ENCODE data around the gene GPR25.

GPR25 gene

GRCh38 chr1:200890818-200891773, 18.3 kb downstream of the GPR25 start:
- Histone ChIP-seq H3K27me3 (ENCODE audit: control insufficient read depth, insufficient read depth, low read length) (peaks cover 5% of the 10 kb centered on the region), H3K4me1 (ENCODE audit: control insufficient read depth, insufficient read depth, low read length) (peaks cover 38% of the 10 kb centered on the region), H3K36me3 (ENCODE audit: control insufficient read depth, insufficient read depth, low read length) (no peaks in the 10 kb centered on the region), H3K9ac (ENCODE audit: low read length) (peak overlapping the region; percentile 78), H3K9me3 (ENCODE audit: control insufficient read depth, low read length) (no peaks in the 10 kb centered on the region), H3K4me3 (ENCODE audit: low read length) (peak overlapping the region; percentile 65)

DNA sequence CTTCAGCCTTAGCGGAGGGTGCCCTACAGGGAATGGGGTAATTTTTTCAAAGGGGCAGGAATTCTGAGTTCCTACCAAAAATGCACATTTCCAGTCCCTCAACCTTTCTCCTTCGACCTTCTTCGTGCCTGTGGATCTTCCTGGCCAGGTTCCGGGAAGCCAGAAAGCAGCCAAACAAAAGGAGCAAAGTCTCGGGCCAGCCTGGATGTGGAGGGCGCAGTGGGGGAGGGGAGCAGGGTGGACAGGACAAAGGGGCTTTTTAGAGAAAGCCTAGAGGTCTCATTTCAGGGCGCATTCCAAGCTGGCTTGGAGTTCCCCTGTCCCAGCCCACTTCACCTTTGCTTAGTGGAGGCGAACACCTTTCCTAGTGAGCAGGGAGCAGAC, 19.0 kb downstream of the GPR25 start:
- Histone ChIP-seq H3K4me3 (ENCODE audit: low read length) (peak overlapping the region; percentile 65), H3K4me1 (ENCODE audit: control insufficient read depth, insufficient read depth, low read length) (peaks cover 38% of the 10 kb centered on the region), H3K9me3 (ENCODE audit: control insufficient read depth, low read length) (no peaks in the 10 kb centered on the region), H3K27me3 (ENCODE audit: control insufficient read depth, insufficient read depth, low read length) (peaks cover 5% of the 10 kb centered on the region), H3K36me3 (ENCODE audit: control insufficient read depth, insufficient read depth, low read length) (no peaks in the 10 kb centered on the region), H3K9ac (ENCODE audit: low read length) (peak overlapping the region; percentile 78)

GRCh38 chr1:200892546-200892945, 19.8 kb downstream of the GPR25 start:
- H3K4me3 ChIP-seq (ENCODE audit: low read length), result no peak overlapping the region
- no peaks in the 10 kb centered on the region for H3K9me3 ChIP-seq (ENCODE audit: control insufficient read depth, low read length)
- peaks cover 44% of the 10 kb centered on the region for H3K4me1 ChIP-seq (ENCODE audit: control insufficient read depth, insufficient read depth, low read length)
- H3K9ac ChIP-seq (ENCODE audit: low read length), result peak overlapping the region; percentile 99
- peaks cover 5% of the 10 kb centered on the region for H3K27me3 ChIP-seq (ENCODE audit: control insufficient read depth, insufficient read depth, low read length)
- H3K36me3 ChIP-seq (ENCODE audit: control insufficient read depth, insufficient read depth, low read length), result peaks cover 2% of the 10 kb centered on the region

- H3K4me1 ChIP-seq (ENCODE audit: control insufficient read depth, insufficient read depth, low read length), result peaks cover 48% of the 10 kb centered on the region
- H3K4me3 ChIP-seq (ENCODE audit: low read length), result no peak overlapping the region
- peaks cover 5% of the 10 kb centered on the region for H3K27me3 ChIP-seq (ENCODE audit: control insufficient read depth, insufficient read depth, low read length)
- H3K9ac ChIP-seq (ENCODE audit: low read length), result peak overlapping the region; percentile 99
- H3K36me3 ChIP-seq (ENCODE audit: control insufficient read depth, insufficient read depth, low read length), result peaks cover 6% of the 10 kb centered on the region
- no peaks in the 10 kb centered on the region for H3K9me3 ChIP-seq (ENCODE audit: control insufficient read depth, low read length)
Measured at GRCh38 chr1:200892958-200893357, 20.2 kb downstream of the GPR25 start.

DNA sequence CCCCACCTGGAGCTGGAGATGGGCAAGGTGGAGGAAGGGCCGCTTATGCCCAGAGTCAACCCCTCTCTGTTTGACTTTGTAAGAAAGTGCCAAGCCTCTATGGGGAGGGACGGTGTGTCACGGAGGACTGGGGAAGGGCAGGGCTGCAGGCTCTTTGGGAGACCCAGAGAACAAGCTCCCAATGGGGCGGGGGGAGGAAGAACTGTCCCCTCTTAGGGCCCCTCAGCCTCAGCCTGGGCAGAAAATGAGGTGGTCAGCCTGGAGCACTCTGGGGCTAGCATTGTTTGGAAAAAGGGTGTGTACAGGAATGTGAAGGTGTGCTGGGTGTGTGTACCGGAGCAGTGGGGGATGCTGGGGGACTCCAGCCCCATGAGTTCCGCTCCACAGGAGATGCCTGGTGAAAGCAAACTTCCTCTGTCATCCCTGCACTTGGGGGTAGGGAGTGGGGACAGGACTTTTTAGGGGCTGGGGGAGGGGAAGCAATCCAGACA, 20.7 kb downstream of the GPR25 start:
- Histone ChIP-seq H3K4me1 (ENCODE audit: control insufficient read depth, insufficient read depth, low read length) (peaks cover 53% of the 10 kb centered on the region), H3K27me3 (ENCODE audit: control insufficient read depth, insufficient read depth, low read length) (peaks cover 5% of the 10 kb centered on the region), H3K9me3 (ENCODE audit: control insufficient read depth, low read length) (no peaks in the 10 kb centered on the region), H3K4me3 (ENCODE audit: low read length) (peak overlapping the region; percentile 95), H3K9ac (ENCODE audit: low read length) (peak overlapping the region; percentile 99), H3K36me3 (ENCODE audit: control insufficient read depth, insufficient read depth, low read length) (peaks cover 11% of the 10 kb centered on the region)

DNA sequence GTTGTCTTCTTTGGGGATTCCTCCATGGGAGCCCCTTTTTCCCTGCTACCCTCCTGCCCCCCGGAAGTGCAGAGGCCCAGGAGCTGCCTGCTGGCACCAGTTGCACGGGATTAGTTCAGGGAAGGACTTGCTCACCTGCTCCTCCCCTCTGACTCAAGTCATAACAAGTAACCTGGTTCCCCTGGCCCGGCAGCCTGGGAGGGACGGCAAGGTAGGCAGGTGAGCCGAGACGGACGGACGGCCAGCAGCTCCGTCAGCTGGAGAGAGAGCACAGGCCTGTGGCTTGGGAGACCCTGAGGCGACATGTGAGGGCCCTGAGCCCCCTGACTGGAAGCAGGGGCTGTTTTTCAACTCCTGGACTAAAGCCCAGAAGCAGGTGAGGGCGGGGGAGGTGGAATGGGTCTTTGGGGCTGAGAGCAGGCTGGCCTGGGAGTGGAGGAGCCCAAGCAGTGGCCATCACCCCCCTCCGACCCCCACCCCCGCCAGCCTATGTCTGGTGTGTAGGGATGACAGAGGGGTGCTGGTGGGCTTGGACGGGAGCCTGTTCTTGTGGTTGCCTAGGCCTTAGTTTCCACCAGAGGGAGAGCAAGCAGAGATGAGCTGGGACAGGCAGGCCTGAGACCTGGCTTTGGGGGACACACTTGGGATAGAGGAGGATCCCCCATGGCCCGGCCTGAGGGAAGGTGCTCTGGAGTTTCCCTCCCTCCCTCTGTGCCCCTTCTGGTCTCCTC, 22.1 kb downstream of the GPR25 start, which contains the start of gene INAVA:
Gene INAVA, plus strand, starts transcription at position 189 of the 731 bp plus-strand sequence. CDS start 3,501 bp downstream, outside the sequence.
- H3K9me3 ChIP-seq (ENCODE audit: control insufficient read depth, low read length), result no peaks in the 10 kb centered on the region
- peak within 1 kb of the TSS; percentile 95 for H3K4me3 ChIP-seq (ENCODE audit: low read length)
- peaks cover 5% of the 10 kb centered on the region for H3K27me3 ChIP-seq (ENCODE audit: control insufficient read depth, insufficient read depth, low read length)
- peak within 1 kb of the TSS; percentile 99 for H3K9ac ChIP-seq (ENCODE audit: low read length)
- peaks cover 61% of the 10 kb centered on the region for H3K4me1 ChIP-seq (ENCODE audit: control insufficient read depth, insufficient read depth, low read length)
- H3K36me3 ChIP-seq (ENCODE audit: control insufficient read depth, insufficient read depth, low read length), result peaks cover 19% of the 10 kb centered on the region

- Histone ChIP-seq H3K9ac (ENCODE audit: low read length) (peak overlapping the region; percentile 99), H3K4me3 (ENCODE audit: low read length) (peak overlapping the region; percentile 95)
Measured at GRCh38 chr1:200895443-200895789, 22.6 kb downstream of the GPR25 start.

GRCh38 chr1:200895801-200896530, 23.2 kb downstream of the GPR25 start:
- peaks cover 67% of the 10 kb centered on the region for H3K4me1 ChIP-seq (ENCODE audit: control insufficient read depth, insufficient read depth, low read length)
- H3K4me3 ChIP-seq (ENCODE audit: low read length), result peak overlapping the region; percentile 95
- H3K9ac ChIP-seq (ENCODE audit: low read length), result peak overlapping the region; percentile 99

More at GRCh38 chr1:200895443-200895789, 22.6 kb downstream of the GPR25 start:
- Histone ChIP-seq H3K4me1 (ENCODE audit: control insufficient read depth, insufficient read depth, low read length) (peaks cover 66% of the 10 kb centered on the region), H3K27me3 (ENCODE audit: control insufficient read depth, insufficient read depth, low read length) (peaks cover 5% of the 10 kb centered on the region), H3K36me3 (ENCODE audit: control insufficient read depth, insufficient read depth, low read length) (peaks cover 25% of the 10 kb centered on the region), H3K9me3 (ENCODE audit: control insufficient read depth, low read length) (no peaks in the 10 kb centered on the region)

DNA sequence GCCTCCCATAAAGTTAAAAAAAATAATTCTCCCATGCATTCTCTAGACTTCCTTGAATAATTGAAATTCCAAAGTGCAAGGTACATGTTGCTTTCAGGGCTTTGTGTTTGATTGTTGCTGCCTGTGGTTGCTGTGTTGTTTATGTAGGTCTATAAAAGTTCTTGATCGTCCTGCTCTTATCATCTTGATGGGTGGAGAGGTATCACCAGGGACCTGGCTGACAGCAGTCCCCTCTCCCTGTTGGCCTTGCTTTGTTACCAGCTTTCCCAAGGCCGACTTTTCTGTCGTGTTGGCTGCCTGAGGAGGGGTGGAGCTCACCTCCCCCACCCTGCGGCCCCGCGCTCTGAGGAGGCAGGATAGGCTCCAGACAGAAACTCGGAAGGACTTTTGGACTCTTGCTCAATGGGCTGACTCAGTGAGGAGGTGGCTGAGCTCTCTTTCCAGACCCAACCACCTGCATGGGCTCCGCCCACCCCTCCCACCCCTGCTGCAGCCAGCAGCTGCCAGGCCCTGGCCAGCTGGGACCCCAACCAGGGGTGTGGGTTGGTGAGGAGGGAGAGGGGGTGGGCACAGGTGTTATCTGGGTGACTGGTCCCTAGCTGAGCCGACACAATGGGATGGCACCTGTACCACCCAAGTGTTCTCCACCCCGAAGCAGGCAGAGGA, 23.9 kb downstream of the GPR25 start:
- Histone ChIP-seq H3K36me3 (ENCODE audit: control insufficient read depth, insufficient read depth, low read length) (peaks cover 32% of the 10 kb centered on the region), H3K27me3 (ENCODE audit: control insufficient read depth, insufficient read depth, low read length) (no peaks in the 10 kb centered on the region), H3K4me3 (ENCODE audit: low read length) (peak overlapping the region; percentile 67), H3K9me3 (ENCODE audit: control insufficient read depth, low read length) (no peaks in the 10 kb centered on the region), H3K4me1 (ENCODE audit: control insufficient read depth, insufficient read depth, low read length) (peaks cover 68% of the 10 kb centered on the region), H3K9ac (ENCODE audit: low read length) (peak overlapping the region; percentile 99)

More at GRCh38 chr1:200895801-200896530, 23.2 kb downstream of the GPR25 start:
- H3K27me3 ChIP-seq (ENCODE audit: control insufficient read depth, insufficient read depth, low read length), result peaks cover under 1% of the 10 kb centered on the region
- H3K36me3 ChIP-seq (ENCODE audit: control insufficient read depth, insufficient read depth, low read length), result peaks cover 27% of the 10 kb centered on the region
- H3K9me3 ChIP-seq (ENCODE audit: control insufficient read depth, low read length), result no peaks in the 10 kb centered on the region

DNA sequence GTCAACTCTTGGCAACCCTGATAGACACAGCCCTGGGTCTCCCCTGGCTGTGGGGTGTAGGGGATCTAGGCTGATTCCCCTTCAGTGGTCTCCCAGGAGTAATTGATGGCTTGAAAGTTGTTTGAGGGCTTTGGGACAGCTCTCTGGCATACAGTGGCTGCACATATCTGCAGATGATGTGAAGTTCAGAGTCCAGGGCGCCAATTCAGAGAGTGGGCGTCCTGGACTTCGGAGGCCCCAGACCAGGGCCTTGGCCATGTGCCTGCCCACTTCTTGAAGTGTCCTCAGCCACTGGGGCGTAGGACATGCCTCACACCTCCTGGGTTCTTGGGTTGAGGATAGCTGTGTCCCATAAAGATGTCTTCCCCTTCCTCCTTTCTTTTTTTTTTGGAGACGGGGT, 24.5 kb downstream of the GPR25 start:
- Histone ChIP-seq H3K36me3 (ENCODE audit: control insufficient read depth, insufficient read depth, low read length) (peaks cover 32% of the 10 kb centered on the region), H3K27me3 (ENCODE audit: control insufficient read depth, insufficient read depth, low read length) (no peaks in the 10 kb centered on the region), H3K4me1 (ENCODE audit: control insufficient read depth, insufficient read depth, low read length) (peaks cover 68% of the 10 kb centered on the region), H3K4me3 (ENCODE audit: low read length) (peak overlapping the region; percentile 67), H3K9ac (ENCODE audit: low read length) (peak overlapping the region; percentile 42), H3K9me3 (ENCODE audit: control insufficient read depth, low read length) (no peaks in the 10 kb centered on the region)

DNA sequence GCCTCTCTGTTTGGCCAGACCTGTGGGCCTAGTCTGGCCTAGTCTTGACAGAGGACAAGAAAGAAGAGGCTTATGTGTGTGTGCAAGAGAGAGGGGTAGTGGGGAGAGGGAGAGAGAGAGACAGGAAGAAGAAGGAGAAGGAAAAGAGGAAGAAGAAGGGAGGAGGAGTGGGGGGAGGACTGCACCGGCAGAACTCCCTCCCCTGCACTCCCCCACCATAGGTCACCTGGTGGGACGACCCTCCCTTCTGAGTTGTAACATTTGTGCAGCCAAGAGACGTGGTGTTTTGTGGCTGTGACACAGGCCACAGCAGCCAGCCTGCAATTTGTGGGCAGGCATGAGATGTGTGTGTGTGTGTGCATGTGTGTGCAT, 26.2 kb downstream of the GPR25 start:
- Histone ChIP-seq H3K4me3 (ENCODE audit: low read length) (no peak overlapping the region), H3K36me3 (ENCODE audit: control insufficient read depth, insufficient read depth, low read length) (peaks cover 32% of the 10 kb centered on the region), H3K9ac (ENCODE audit: low read length) (no peak overlapping the region), H3K4me1 (ENCODE audit: control insufficient read depth, insufficient read depth, low read length) (peaks cover 66% of the 10 kb centered on the region), H3K9me3 (ENCODE audit: control insufficient read depth, low read length) (no peaks in the 10 kb centered on the region), H3K27me3 (ENCODE audit: control insufficient read depth, insufficient read depth, low read length) (no peaks in the 10 kb centered on the region)
